Iris pigment epithelial cell (primary cell): ENCODE data around the gene LARGE2.
"Not testable (repeated sequence)": the region's sequence is repeated elsewhere in the genome, so short reads cannot be mapped to it uniquely, and the experiment has no call there.

Source experiments
- DNase-seq: peaks from one replicate; pipeline ENCODE4 v3.0.0-alpha.2; 2011; ENCODE audit warnings: low read depth

The LARGE2 gene

GRCh38 chr11:45896422-45896984 lies 26.0 kb upstream of the LARGE2 start:
- peak; percentile 12 for DNase-seq

DNA sequence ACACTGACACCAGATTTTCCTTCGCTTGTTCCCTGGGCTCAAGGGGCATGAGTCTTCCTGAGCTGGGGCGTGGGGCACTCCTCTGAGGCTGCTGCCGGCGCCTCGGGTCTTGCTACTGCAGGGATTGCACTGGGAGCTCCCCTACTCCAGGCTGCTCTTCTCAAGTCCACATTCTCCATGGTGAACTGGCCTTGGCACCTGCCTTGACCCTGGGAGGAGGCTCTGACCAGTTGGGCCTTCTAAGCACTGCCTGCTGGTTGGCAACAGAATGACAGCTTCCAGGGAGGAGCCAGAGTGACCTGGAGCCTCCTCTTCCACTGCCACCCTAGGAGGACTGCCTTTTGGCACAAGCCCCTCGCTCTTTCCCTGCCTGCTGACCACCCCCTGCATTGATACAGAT lies 24.9 kb upstream of the LARGE2 start:
- no peak for DNase-seq

- no peak for DNase-seq
These were observed 23.4 kb upstream of the LARGE2 start for GRCh38 chr11:45899086-45899447.

GRCh38 chr11:45899448-45900174 lies 22.8 kb upstream of the LARGE2 start:
- DNase-seq: peak; percentile 88

- not testable (repeated sequence) for DNase-seq
These were observed 22.2 kb upstream of the LARGE2 start for GRCh38 chr11:45900175-45900800.

- no peak for DNase-seq
These were observed 21.4 kb upstream of the LARGE2 start for GRCh38 chr11:45900916-45901617.

DNA sequence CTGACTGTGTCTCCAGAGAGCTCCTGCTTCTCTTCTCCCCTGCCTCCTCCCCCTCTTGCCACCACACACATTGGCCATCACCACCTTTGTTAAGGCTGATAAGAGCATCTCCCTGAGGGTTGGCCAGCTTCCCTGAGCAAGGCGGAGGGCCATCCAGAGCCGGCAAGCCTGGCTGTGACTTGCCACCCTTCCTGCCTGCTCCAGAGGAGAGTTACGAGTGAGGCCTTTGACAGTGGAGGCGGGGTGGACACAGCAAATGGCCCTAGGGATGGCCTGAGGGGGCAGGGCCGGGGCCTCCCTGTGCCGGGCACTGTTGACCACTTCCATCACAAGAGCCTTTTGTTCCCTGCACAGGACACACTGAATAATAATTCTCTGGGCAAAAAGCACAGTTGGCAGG lies 20.8 kb upstream of the LARGE2 start:
- DNase-seq: no peak

GRCh38 chr11:45902452-45903380 lies 19.7 kb upstream of the LARGE2 start:
- no peak for DNase-seq

DNA sequence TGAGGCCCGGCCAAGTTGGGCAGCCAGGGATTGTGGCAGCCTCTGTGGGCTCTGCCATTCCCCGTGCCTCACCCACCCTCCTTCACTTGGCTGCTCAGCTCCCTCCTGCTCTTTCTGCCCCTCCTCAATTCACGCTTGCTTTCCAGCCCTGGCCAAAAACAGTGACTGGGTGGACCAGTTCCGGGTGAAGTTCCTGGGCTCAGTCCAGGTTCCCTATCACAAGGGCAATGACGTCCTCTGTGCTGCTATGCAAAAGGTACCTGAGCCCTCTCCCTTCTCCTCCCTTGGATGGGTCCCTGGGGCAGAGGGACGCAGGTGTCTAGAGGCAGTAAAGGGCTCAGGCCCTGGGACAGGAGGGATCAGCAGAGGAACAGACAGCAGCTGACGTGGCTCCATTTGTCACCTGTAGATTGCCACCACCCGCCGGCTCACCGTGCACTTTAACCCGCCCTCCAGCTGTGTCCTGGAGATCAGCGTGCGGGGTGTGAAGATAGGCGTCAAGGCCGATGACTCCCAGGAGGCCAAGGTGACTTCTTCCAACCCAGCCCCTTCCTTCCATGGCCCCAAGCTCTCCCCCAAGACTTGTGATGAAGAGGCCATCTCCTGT lies 18.0 kb upstream of the LARGE2 start:
- DNase-seq: no peak

DNA sequence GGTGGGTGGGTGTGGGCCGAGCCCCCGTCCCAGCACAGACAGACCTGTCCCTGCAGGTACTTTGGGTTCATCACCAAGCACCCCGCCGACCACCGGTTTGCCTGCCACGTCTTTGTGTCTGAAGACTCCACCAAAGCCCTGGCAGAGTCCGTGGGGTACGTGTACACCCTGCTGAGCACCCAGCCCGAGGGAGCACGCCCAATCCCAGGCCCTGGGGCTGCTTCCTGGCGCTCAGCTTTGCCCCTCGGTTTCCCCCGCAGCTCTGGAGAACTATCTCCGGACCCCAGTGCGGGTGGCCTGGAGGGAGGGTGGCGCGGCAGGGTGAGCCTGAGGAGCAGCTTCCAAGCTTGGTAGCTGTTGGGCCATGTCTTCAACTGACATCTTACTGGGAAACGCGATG lies 17.4 kb upstream of the LARGE2 start:
- DNase-seq: no peak

DNA sequence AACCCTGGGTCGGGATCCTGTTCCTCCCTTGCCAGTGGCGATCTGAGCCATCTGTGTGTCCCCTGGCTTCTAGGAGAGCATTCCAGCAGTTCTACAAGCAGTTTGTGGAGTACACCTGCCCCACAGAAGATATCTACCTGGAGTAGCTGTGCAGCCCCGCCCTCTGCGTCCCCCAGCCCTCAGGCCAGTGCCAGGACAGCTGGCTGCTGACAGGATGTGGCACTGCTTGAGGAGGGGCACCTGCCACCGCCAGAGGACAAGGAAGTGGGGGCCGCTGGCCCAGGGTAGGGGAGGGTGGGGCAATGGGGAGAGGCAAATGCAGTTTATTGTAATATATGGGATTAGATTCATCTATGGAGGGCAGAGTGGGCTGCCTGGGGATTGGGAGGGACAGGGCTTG lies 16.9 kb upstream of the LARGE2 start:
- DNase-seq: not testable (repeated sequence)

DNA sequence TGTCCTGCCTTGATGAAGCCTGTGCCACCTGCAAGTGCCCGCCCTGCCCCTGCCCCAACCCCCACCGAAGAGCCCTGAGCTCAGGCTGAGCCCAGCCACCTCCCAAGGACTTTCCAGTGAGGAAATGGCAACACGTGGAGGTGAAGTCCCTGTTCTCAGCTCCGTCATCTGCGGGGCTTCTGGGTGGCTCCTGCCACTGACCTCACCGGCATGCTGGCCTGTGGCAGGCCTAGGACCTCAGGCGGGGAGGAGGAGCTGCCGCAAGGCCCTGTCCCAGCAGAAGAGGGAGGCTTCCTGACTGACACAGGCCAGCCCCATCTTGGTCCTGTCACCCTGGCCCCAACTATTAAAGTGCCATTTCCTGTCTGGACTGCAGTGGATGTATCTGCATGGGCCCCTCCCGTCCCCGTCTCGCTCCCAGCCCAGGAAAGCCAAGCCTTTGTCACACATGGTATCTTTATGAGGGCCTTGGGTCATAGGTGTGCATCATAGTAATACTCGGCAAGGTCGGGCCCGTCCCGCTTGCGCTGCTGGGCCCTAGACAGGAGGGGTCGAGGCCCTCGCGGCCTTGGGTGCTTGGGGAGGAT lies 16.3 kb upstream of the LARGE2 start:
- no peak for DNase-seq

DNA sequence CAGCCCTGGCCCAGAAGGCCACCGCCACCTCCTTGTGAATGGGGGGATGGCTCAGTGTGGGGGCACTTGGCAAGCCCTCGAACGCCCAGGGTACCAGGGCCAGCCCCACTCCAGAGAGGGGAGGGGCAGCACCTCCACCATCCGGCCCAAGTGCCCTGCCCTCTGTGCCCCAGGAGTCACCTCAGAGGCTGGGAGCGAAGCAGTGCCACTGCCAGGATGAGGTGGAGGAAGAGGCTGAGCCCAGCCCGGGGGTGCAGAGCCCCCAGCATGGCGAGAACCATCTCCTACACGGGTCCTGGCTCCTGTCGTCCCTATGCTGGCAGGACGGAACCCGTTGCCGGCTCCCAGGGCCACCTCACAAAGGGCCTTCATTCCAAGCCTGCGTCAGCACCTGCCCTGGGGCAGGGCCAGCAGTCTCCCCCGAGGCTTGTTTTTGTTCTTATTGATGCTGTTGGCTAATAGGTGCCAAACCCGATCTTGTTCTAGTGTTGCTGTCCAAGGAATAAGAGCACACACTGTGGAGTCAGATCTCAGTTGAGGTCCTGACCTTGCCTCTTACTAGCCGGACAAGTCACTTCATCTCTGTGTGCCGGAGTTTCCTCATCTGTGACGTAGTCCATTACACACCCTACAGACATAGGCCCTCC lies 15.4 kb upstream of the LARGE2 start, which contains the start of gene FREY1:
FREY1 (minus strand) TSS at position 307 of the 647 bp plus-strand sequence; CDS start at position 281, 26 bp downstream.
- DNase-seq: no peak

GRCh38 chr11:45907911-45908370 lies 14.5 kb upstream of the LARGE2 start:
- DNase-seq: no peak

- no peak for DNase-seq
These were observed 12.6 kb upstream of the LARGE2 start for GRCh38 chr11:45909594-45910475.

- DNase-seq: no peak
These were observed 11.8 kb upstream of the LARGE2 start for GRCh38 chr11:45910623-45911022.

DNA sequence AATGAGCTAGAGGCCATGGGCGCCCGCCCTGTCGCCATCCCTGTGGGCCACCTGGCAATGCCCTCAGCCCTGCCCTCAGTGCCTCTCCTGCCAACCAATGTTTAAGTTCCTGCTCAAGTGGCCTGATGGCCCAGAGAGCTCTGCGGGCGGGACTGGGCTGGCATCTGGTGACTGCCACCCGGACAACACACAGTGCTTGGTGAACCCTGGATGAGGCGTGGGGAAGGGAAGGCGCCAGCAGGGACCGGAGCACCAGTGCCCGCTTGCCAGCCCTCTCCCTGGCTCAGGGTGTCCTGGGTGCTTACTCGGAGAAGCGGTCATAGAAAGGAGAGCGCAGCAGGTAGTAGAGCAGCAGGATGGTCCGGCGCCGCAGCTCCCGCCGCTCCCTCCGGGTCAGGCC lies 8.9 kb upstream of the LARGE2 start:
- no peak for DNase-seq

DNA sequence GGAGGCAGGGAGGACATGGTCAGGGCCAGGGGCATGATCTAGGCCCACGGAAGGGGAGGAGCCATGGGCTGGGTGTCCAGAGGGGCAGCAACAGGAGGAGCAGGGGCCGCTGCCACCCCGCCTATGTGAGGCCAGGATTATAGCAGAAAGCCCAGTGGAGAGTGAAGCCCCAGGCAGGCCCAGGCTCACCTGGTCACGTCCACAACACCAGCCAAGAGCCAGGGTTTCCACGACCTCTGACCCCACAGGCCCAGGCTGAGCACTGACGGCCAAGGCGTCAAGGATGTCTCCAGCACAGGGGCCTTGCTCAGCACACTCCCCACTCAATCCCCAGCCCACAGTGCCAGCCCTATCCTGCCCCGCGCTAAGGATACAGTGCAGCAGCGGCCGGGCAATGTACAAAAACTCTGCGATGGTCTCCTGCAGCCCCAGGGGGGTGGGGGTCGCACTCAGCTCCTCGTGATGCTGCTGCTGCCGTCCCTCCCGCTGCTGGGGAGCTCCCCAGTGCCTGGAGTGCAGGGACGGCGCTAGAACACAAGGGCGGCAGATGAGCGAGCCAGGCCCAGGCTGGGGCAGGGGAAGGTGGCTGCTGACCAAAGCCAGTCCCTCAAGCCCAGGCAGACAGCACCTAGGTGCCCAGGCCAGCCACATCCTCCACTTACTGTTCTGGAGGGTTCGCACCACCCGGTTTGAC lies 8.4 kb upstream of the LARGE2 start:
- DNase-seq: no peak

GRCh38 chr11:45915446-45915845 lies 7.0 kb upstream of the LARGE2 start:
- no peak for DNase-seq
